ENCODE results near the gene PRXL2B.

Gene PRXL2B

DNA sequence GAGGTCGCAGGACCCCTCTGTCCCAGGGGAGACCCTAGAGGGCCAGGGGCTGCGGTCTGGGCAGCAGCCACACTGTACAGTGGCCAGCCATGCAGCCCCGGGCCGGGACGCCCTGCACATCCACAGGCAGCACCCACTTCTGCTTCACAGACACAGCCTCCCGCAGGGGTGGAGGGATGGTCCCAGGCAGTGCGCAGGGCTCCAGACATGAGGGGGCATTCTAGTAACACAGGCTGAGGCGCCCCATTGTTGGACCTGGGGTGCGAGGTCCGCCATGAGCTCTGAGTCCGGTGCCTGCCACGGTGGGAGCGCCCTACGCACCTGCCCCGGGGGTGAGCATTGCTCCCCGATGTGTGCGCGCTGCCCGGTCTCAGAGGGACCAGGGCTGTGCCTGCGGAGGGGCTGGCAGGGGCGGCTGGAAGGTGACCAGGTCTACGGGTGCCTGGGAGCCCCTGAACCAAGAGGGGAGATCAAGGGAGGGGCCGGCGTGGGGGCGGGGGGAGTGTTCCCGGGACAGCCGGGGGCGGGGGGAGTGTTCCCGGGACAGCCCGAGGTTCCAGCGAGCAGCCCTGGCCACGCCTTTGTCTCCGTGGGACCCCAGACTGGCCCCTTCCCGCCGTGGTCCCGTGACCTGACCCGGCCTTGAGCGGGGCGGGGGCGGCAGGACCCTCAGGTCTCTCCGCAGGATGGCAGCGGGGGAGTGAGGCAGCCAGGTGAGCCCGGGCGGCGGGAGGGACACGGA lies 41.8 kb downstream of the PRXL2B start:
- no peak overlapping the region for H3K4me3 ChIP-seq (ENCODE audit: low read depth, low read length)
- TF ChIP-seq, protein P1, sequence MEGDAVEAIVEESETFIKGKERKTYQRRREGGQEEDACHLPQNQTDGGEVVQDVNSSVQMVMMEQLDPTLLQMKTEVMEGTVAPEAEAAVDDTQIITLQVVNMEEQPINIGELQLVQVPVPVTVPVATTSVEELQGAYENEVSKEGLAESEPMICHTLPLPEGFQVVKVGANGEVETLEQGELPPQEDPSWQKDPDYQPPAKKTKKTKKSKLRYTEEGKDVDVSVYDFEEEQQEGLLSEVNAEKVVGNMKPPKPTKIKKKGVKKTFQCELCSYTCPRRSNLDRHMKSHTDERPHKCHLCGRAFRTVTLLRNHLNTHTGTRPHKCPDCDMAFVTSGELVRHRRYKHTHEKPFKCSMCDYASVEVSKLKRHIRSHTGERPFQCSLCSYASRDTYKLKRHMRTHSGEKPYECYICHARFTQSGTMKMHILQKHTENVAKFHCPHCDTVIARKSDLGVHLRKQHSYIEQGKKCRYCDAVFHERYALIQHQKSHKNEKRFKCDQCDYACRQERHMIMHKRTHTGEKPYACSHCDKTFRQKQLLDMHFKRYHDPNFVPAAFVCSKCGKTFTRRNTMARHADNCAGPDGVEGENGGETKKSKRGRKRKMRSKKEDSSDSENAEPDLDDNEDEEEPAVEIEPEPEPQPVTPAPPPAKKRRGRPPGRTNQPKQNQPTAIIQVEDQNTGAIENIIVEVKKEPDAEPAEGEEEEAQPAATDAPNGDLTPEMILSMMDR (IDR thresholded peaks at IDR 0.05; ENCODE audit: low read depth, low read length, missing control alignments): no peak
- no peak for DNase-seq (ENCODE audit: low read depth)
- in situ Hi-C loops (cut with HindIII; ENCODE audit: low sequenced_read_pairs): no loop called here

DNA sequence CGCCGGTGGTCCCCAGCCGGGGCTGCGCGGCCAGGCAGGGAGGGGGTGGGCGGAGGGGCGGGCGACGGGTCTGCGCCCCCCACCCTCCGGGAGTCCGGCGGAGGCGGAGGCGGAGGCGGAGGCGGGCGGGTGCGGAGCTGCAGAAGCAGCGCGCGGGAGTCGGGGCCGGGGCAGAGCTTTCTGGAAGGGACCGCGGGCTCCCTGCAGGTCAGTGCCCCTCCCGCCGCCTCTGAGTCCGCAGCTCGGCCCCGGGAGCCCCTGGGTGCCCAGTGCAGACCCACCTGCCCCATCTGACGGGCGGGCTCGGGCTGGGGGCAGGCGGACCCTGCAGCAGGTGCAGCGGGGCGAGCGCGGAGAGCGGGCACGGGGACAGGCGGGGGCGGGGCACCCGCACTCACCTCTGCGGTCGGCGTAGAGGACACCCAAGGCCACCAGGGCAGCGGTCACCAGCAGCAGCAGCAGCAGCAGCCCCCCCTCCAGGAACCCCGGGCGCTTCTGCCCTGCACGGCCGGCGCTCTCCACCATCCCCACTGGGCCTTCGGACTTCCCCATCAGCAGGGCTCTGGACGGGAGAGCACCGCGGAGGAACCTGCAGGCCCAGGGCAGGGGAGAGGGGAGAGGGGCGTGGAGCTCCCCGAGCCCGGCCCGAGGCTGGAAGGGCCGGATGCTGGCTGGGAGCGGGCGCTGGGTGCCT lies 42.5 kb downstream of the PRXL2B start:
- TF ChIP-seq, protein P1 (IDR thresholded peaks at IDR 0.05; ENCODE audit: low read depth, low read length, missing control alignments): no peak
- H3K4me3 ChIP-seq (ENCODE audit: low read depth, low read length): no peak overlapping the region
- DNase-seq (ENCODE audit: low read depth): no peak
- in situ Hi-C loops (cut with HindIII; ENCODE audit: low sequenced_read_pairs): no loop called here

DNA sequence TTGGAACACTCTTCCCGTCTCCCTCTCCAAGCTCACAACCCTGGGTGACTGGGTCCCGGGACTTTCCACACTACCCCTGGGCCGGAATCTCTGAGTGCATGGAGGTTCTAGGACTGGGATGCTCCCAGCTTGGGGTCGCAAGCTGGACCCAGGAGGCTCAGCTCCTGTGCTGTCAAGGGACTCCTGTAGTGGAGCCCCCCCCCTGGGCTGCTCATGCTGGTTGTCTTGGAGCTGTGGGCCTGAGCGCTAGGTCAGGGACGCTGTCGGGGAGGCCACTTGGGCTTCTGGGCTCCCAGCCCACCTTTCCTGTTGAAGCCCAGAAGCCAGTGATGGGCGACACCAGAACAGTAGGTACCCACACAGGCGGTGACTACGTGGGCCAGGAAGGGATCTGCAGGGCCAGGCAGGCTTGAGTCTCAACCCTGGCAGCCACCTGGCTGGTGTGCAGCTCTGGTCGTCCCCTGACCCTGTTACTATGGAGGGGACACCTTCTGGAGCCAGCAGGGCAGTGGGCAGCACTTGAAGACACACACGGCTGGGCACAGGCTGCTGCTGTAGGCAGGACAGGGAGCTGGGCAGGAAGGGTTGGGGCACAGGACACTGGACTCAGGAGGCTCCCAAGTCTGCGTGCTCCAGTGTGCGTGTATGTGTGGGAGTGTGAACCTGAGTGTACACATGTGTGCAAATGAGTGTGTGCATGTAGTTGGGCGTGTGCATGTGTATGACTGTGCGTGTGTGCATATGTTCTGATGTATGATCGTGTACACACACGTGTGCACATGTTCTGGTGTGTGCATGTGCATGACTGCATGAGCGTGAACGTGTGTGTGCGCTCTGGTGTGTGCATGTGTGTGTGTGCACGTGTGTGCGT lies 43.3 kb downstream of the PRXL2B start:
- H3K4me3 ChIP-seq (ENCODE audit: low read depth, low read length): no peak overlapping the region
- TF ChIP-seq, protein P1 (IDR thresholded peaks at IDR 0.05; ENCODE audit: low read depth, low read length, missing control alignments): no peak
- DNase-seq (ENCODE audit: low read depth): no peak
- in situ Hi-C loops (cut with HindIII; ENCODE audit: low sequenced_read_pairs): no loop called here

DNA sequence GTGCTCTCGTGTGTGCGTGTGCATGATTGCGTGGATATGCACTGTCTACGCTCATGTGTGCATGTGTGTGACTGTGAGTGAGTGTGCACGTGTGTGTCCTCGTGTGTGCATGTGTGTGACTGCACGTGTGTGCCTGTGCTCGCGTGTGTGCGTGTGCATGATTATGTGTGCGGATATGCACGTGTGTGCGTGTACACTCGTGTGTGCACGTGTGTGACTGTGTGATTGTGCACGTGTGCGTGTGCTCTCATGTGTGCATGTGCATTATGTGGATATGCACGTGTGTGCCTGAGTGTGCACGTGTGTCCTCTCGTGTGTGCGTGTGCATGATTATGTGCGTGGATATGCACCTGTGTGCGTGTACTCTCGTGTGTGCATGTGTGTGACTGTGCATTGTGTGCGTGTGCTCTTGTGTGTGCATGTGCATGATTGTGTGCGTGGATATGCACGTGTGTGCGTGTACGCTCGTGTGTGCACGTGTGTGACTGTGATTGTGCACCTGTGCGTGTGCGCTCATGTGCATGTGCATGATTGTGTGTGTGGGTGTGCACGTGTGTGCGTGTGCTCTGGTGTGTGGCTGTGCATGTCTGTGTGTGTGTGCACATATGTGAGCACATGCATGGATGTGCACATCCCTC lies 44.0 kb downstream of the PRXL2B start:
- no peak for DNase-seq (ENCODE audit: low read depth)
- TF ChIP-seq, protein P1 (IDR thresholded peaks at IDR 0.05; ENCODE audit: low read depth, low read length, missing control alignments): no peak
- no peak overlapping the region for H3K4me3 ChIP-seq (ENCODE audit: low read depth, low read length)
- in situ Hi-C loops (cut with HindIII; ENCODE audit: low sequenced_read_pairs): no loop called here

DNA sequence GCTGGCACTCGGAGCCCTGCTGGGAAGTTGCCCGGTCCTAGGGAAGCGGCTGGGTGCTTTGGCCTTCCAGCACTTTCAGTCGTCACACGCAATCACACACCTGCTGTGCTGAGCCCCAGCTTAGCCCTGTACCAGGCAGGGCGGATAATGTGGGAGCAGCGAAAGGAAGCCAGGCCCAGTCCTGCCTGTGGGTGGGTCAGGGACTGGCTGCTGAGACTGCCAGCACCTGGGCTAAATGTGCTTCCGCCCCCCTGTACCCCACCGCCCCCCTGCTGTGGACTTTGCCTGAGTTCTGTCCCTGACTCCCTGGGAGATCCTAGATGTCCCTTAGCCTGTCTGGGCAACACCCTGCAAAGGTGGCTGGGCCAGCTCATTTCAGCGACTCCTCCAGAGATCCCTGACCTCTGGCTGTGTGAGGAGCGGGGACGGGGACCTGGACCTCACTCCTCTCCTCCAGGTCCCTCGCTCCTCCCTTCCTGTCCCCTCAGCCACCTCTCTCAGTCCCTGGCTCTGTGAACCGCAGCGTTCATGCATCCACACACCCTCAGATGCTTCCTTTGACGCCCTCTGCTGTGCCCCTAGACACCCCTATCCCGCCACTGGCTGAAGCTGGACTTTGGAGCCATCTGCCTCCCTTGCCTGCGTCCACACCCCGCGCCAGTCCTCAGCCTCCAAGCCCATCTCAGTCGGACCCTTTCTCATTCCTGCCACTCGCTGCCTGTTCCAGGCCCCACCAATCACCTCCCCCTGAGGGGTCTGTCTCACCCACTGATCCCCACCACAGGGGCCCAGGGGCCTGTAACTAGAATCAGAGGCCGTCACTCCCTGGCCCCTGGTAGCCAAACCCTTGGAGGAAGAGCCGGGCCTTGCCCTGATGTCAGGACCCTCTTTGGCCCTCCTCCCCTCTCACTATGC lies 44.8 kb downstream of the PRXL2B start:
- no peak for DNase-seq (ENCODE audit: low read depth)
- H3K4me3 ChIP-seq (ENCODE audit: low read depth, low read length): no peak overlapping the region
- TF ChIP-seq, protein P1 (IDR thresholded peaks at IDR 0.05; ENCODE audit: low read depth, low read length, missing control alignments): no peak
- in situ Hi-C loops (cut with HindIII; ENCODE audit: low sequenced_read_pairs): no loop called here

All from astrocyte of the cerebellum (primary cell).